ENCODE measurements around the gene COL5A1. TPM values are rescaled to one million over a fixed set of nuclear protein-coding genes. Genes with fewer than 3 reads are reported as not detected.

The COL5A1 gene
- polyA plus RNA-seq, 3 donors: 0.01 TPM; not detected in 2

DNA sequence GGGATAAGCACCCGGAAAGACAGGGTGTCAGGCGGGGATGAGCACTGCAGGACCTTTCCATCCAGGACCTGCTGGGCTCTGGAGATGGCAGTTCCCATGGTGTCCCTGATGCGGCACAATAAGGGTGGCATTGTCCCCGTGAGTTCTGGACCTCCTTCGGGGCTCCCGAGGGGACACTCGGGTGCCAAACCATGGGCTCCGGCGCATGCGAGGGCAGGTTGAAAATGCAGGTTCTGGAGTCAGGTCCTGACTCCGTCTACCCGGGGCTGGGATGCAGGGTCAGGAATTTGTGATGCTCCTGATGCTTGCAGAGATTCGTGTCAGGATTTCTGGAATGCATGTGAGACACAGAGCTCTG is 239.7 kb downstream of the COL5A1 start:
- WGBS (ENCODE audit: insufficient coverage): 94% methylated on average over 13 of the region's 13 CpGs
- no peak for TF ChIP-seq CTCF (IDR thresholded peaks at IDR 0.05)
- H3K4me3 Mint-ChIP-seq: no peak overlapping the region
- Histone ChIP-seq H3K4me1 (ENCODE audit: control insufficient read depth in 1 of 2, insufficient read depth in 2 of 2, low read length in 2 of 2) (no peaks in the 10 kb centered on the region), H3K4me2 (replicated peaks; ENCODE audit: extremely low read depth, low read length, poor library complexity, severe bottlenecking) (no peak overlapping the region), H3K36me3 (replicated peaks in 1 of 2; ENCODE audit: control insufficient read depth in 1 of 2, insufficient read depth in 2 of 2, low read length in 2 of 2) (no peaks in the 10 kb centered on the region), H2AFZ (ENCODE audit: insufficient read depth, low read depth, low read length, poor library complexity, severe bottlenecking) (no peak overlapping the region), H3K9ac (ENCODE audit: insufficient read depth, low read length, poor library complexity, severe bottlenecking) (no peak overlapping the region), H3K27me3 (ENCODE audit: control insufficient read depth in 2 of 2, insufficient read depth in 2 of 2, low read length in 2 of 2) (peaks cover 0 to 4% of the 10 kb centered on the region in 2 donors), H3K9me3 (replicated peaks in 1 of 2; ENCODE audit: control insufficient read depth in 1 of 2, insufficient read depth in 1 of 2, low read length in 2 of 2) (no peaks in the 10 kb centered on the region), H4K20me1 (ENCODE audit: insufficient read depth, low read length) (no peaks in the 10 kb centered on the region), H3K27ac (ENCODE audit: low read depth in 1 of 2, low read length in 2 of 2) (no peak overlapping the region), H3K79me2 (ENCODE audit: insufficient read depth, low read length) (no peaks in the 10 kb centered on the region), H3K4me3 (replicated peaks in 1 of 3; ENCODE audit: low read depth in 2 of 3, low read length in 3 of 3) (no peak overlapping the region)
- DNase-seq: no peak
- no peaks in the 10 kb centered on the region for H3K36me3 Mint-ChIP-seq
- no peak overlapping the region for H3K27ac Mint-ChIP-seq
- intact Hi-C loops (cut with micrococcal nuclease): no loop called here
- H3K9me3 Mint-ChIP-seq: peaks cover 0 to 3% (median 0%) of the 10 kb centered on the region in 7 donors
- H3K4me1 Mint-ChIP-seq: no peaks in the 10 kb centered on the region
- H3K27me3 Mint-ChIP-seq (ENCODE audit: low read depth in 3 of 3): peaks cover 8 to 24% (median 23%) of the 10 kb centered on the region in 3 donors

DNA sequence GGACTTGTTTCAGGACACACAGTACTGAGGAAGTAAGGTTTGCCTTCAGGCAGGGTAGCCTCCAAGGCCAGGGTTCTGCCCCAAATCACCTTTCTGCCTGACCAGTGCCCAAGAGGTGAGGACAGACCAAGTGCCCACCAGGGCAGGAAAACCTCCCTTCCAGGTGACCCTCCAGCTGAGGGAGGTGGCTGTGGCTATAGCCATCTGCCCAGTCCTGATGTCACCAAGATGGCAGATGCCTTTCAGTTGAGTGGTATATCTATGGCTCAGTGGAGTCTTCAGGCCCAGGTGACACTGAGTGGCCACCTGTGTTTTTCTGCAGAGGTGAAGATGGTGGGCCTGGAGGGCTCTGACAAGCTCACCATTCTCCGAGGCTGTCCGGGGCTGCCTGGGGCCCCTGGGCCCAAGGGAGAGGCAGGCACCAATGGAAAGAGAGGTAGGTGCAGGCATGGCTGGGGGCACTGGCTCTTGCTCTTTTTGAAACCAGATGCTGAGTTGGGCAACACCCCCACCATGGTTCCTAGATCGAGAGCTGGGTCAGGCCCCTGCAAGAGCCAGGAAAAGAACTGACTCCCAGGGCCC is 240.7 kb downstream of the COL5A1 start:
- intact Hi-C loops (cut with micrococcal nuclease): no loop called here

More for the DNA sequence above, 240.7 kb downstream of the COL5A1 start:
- no peak for TF ChIP-seq CTCF (IDR thresholded peaks at IDR 0.05)
- Mint-ChIP-seq H3K36me3 (no peaks in the 10 kb centered on the region), H3K4me1 (peaks cover 3% of the 10 kb centered on the region), H3K4me3 (no peak overlapping the region), H3K27me3 (ENCODE audit: low read depth in 3 of 3) (peaks cover 11 to 32% (median 25%) of the 10 kb centered on the region in 3 donors), H3K27ac (no peak overlapping the region), H3K9me3 (peaks cover 0 to 3% (median 0%) of the 10 kb centered on the region in 7 donors)
- Histone ChIP-seq H4K20me1 (ENCODE audit: insufficient read depth, low read length) (no peaks in the 10 kb centered on the region), H3K9ac (ENCODE audit: insufficient read depth, low read length, poor library complexity, severe bottlenecking) (no peak overlapping the region), H3K79me2 (ENCODE audit: insufficient read depth, low read length) (no peaks in the 10 kb centered on the region), H3K4me2 (replicated peaks; ENCODE audit: extremely low read depth, low read length, poor library complexity, severe bottlenecking) (no peak overlapping the region), H3K36me3 (replicated peaks in 1 of 2; ENCODE audit: control insufficient read depth in 1 of 2, insufficient read depth in 2 of 2, low read length in 2 of 2) (no peaks in the 10 kb centered on the region), H2AFZ (ENCODE audit: insufficient read depth, low read depth, low read length, poor library complexity, severe bottlenecking) (no peak overlapping the region), H3K4me1 (ENCODE audit: control insufficient read depth in 1 of 2, insufficient read depth in 2 of 2, low read length in 2 of 2) (peaks cover 1 to 2% of the 10 kb centered on the region in 2 donors), H3K27ac (ENCODE audit: low read depth in 1 of 2, low read length in 2 of 2) (no peak overlapping the region), H3K27me3 (ENCODE audit: control insufficient read depth in 2 of 2, insufficient read depth in 2 of 2, low read length in 2 of 2) (peaks cover 0 to 4% of the 10 kb centered on the region in 2 donors), H3K4me3 (replicated peaks in 1 of 3; ENCODE audit: low read depth in 2 of 3, low read length in 3 of 3) (no peak overlapping the region), H3K9me3 (replicated peaks in 1 of 2; ENCODE audit: control insufficient read depth in 1 of 2, insufficient read depth in 1 of 2, low read length in 2 of 2) (no peaks in the 10 kb centered on the region)
- 94% methylated on average over 3 of the region's 3 CpGs for WGBS (ENCODE audit: insufficient coverage)
- DNase-seq: no peak

Measured in CD14-positive monocyte (primary cell).